ENCODE results near the gene ASB12.

ASB12 gene

DNA sequence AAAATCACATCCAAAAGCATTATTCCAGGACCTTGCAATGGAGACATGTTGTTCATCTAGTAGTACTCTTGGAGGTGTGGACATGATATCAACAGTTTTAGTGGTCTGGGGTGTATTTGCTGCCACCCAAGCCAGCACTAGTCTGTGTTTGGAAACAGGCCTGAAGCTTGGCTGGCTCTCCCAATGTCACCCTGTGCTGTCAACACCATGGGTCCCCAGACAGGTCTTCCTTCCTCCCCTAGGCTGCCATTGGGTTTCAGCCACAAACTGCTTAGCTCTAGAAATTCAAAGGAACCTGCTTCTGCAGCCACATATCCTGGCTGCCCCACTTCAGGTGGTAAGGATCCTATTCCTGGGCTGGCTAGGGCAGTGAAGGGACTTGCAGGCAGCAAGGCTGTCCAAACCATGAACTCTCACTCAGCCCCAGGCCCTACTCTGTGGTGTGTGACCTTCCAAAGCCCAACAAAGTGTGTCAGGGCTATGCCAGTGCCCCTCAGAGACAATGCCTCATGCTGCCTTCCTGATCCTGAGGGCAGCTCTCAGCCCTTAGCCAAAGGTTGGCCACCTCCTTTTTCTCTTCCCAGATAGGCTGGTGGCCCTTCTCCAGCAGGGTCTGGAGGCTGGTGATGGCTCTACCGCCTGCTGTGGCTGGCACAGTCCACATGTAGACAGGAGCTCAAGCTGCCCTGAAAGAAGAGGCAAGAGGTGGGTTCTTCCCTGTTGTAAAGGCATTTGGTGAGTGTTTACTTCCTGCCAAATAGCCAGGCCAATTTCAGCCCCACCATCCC is 43.2 kb downstream of the ASB12 start:
- DNase-seq (ENCODE audit: low spot score), result no peak

DNA sequence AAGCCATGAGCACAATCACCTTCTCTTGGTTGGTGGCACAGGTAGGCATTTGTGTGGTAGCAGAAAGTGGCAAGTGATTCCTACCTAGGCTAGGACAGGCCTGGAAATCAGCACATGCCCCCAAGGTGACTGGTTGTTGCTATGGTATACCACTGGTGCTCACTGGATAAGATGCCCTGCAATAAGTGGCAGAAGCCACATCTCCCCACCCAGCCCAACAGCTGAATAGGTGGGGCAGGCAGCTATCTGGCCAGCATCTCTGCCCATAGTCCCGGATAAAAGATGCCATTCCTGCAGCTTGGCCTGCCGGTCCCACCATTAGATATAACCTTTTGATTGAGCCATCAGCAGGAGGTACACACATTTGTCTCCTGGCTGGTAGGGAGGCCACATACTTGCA is 46.0 kb downstream of the ASB12 start:
- DNase-seq (ENCODE audit: low spot score), result no peak

DNA sequence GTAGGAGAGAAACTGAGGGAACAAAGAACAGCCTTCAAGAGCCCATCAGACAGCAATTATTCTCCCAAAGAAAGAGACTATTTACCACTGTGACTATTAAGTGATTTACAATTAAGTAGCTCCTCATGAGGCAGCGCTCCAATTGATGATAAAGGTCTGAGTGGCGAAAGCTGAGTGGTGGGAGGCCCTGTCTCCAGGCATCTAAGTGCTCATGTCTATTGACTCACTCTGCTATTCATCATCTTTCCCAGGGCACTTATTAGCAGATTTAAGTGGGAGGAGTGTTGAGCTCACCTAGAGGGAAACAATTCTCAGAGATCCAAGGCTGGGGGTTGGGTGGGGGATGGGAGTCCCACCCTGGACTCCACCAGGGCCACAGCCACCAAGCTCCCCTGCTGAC is 48.2 kb downstream of the ASB12 start:
- no peak for DNase-seq (ENCODE audit: low spot score)

- no peak for DNase-seq (ENCODE audit: low spot score)
Measured at GRCh38 chrX:64176876-64177275, 53.5 kb downstream of the ASB12 start.
